ENCODE data around the gene TMUB1. TPM values are rescaled to one million over a fixed set of nuclear protein-coding genes. Genes with fewer than 3 reads are reported as not detected.

TMUB1 gene
- total and polyA plus RNA-seq, 9 of the 15 experiments (the other 6 are each of a cell fraction or from before 2014, with no cell fraction given) = 0.14 to 241 (median 74.1) TPM

DNA sequence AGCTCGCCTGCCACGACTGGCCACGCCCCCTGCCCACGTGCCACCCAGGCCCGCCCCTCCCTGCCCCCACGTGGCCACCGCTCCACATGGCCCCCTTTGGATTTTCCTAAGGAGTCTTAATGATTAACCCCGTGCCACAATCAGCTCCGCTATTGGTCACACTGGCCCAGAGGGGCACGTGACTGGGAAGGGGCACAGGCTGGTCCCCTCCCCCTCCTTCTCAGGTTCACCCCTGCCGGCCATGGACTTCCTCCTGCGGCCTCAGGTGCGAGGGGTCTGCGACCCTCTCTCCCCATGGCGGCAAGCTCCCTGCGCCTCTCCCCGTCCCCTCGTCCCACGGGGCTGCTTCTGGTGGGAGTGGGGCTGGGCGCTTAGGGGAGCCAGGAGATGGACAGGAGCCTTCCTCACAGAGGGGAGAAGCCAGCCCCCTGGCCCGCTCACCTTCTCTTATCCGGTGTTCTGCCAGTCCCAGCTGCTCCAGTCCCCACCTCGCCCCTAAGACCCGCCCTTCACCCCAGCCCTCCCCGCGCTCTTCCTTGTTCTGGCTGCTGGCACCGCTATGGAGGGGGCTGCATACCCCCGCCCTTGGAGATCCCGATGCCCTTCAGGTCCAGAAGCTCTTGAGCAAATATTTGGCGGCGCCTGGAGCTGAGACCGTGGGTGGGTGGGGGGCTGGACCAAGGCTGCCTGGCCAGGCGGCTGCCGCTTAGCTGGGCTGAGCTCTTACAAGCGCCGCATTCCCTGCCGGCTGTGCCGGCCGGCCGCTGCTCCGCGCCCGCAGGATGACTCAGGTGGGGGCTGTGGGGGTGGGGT is 20.7 kb downstream of the TMUB1 start (continued):
- TF ChIP-seq, protein P1, sequence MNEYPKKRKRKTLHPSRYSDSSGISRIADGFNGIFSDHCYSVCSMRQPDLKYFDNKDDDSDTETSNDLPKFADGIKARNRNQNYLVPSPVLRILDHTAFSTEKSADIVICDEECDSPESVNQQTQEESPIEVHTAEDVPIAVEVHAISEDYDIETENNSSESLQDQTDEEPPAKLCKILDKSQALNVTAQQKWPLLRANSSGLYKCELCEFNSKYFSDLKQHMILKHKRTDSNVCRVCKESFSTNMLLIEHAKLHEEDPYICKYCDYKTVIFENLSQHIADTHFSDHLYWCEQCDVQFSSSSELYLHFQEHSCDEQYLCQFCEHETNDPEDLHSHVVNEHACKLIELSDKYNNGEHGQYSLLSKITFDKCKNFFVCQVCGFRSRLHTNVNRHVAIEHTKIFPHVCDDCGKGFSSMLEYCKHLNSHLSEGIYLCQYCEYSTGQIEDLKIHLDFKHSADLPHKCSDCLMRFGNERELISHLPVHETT (CRISPR knock-in tag; conservative IDR thresholded peaks at IDR 0.05 in 1 of 2, IDR thresholded peaks at IDR 0.05 in 1 of 2) = peak in 1 of 2 experiments; percentile 54; a peak in 1 of 4 replicates
- peak; percentile 87 for TF ChIP-seq BHLHE40 (IDR thresholded peaks at IDR 0.05; ENCODE audit: low read length)
- TF ChIP-seq HNRNPLL (IDR thresholded peaks at IDR 0.05; ENCODE audit: low read depth, low read length, poor library complexity, severe bottlenecking) = no peak
- TF ChIP-seq HCFC1 (IDR thresholded peaks at IDR 0.05; ENCODE audit: low read depth, low read length) = no peak
- TF ChIP-seq, protein P2, sequence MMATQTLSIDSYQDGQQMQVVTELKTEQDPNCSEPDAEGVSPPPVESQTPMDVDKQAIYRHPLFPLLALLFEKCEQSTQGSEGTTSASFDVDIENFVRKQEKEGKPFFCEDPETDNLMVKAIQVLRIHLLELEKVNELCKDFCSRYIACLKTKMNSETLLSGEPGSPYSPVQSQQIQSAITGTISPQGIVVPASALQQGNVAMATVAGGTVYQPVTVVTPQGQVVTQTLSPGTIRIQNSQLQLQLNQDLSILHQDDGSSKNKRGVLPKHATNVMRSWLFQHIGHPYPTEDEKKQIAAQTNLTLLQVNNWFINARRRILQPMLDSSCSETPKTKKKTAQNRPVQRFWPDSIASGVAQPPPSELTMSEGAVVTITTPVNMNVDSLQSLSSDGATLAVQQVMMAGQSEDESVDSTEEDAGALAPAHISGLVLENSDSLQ (IDR thresholded peaks at IDR 0.05) = no peak
- no peak for TF ChIP-seq CHD1 (IDR thresholded peaks at IDR 0.05; ENCODE audit: low read length)
- TF ChIP-seq CHCHD3 (CRISPR knock-in tag; IDR thresholded peaks at IDR 0.05) = no peak
- no peak for TF ChIP-seq SMAD2 (IDR thresholded peaks at IDR 0.05; ENCODE audit: low read depth, low read length)
- no peak for TF ChIP-seq ZNF165 (CRISPR knock-in tag; IDR thresholded peaks at IDR 0.05; ENCODE audit: borderline replicate concordance)
- TF ChIP-seq NCOA4 (IDR thresholded peaks at IDR 0.05; ENCODE audit: partially characterized antibody) = no peak
- no peak for TF ChIP-seq SAFB (IDR thresholded peaks at IDR 0.05; ENCODE audit: borderline replicate concordance, low read depth, low read length)
- TF ChIP-seq SMARCE1 (IDR thresholded peaks at IDR 0.05) = 0 out of 2 replicates have a peak, but pooled peaks have one; percentile 9
- no peak for TF ChIP-seq ZNF830 (CRISPR knock-in tag; IDR thresholded peaks at IDR 0.05)
- TF ChIP-seq ZNF174 (CRISPR knock-in tag; IDR thresholded peaks at IDR 0.05) = no peak
- TF ChIP-seq HMG20B (CRISPR knock-in tag; IDR thresholded peaks at IDR 0.05) = no peak
- TF ChIP-seq ZNF282 (CRISPR knock-in tag; IDR thresholded peaks at IDR 0.05) = no peak
- TF ChIP-seq TRIM24 (IDR thresholded peaks at IDR 0.05) = 0 out of 4 replicates have a peak, but pooled peaks of 1 of the 2 experiments have one; percentile 8
- no peak for TF ChIP-seq DDX20 (tag; IDR thresholded peaks at IDR 0.05; ENCODE audit: low read depth)
- TF ChIP-seq EGR1 (conservative IDR thresholded peaks at IDR 0.05) = peak; percentile 70
- TF ChIP-seq, protein P3, sequence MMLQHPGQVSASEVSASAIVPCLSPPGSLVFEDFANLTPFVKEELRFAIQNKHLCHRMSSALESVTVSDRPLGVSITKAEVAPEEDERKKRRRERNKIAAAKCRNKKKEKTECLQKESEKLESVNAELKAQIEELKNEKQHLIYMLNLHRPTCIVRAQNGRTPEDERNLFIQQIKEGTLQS (IDR thresholded peaks at IDR 0.05) = no peak
- TF ChIP-seq, protein P3 (CRISPR knock-in tag; conservative IDR thresholded peaks at IDR 0.05) = no peak
- TF ChIP-seq ZNF436 (CRISPR knock-in tag; IDR thresholded peaks at IDR 0.05) = no peak
- no peak for TF ChIP-seq RBM25 (IDR thresholded peaks at IDR 0.05; ENCODE audit: low read depth, low read length, severe bottlenecking)
- TF ChIP-seq ELF1 (tag; IDR thresholded peaks at IDR 0.05) = no peak
- no peak for TF ChIP-seq GTF2F1 (IDR thresholded peaks at IDR 0.05; ENCODE audit: low read depth, low read length)
- TF ChIP-seq SIRT6 (IDR thresholded peaks at IDR 0.05; ENCODE audit: low read depth, low read length) = no peak
- no peak for TF ChIP-seq HNRNPK (IDR thresholded peaks at IDR 0.05; ENCODE audit: low read depth, low read length, poor library complexity, severe bottlenecking)

Data from K562 (cell line).